GM18517 (cell line): ENCODE measurements around the gene NKAP.
"Not testable (repeated sequence)": the region's sequence is repeated elsewhere in the genome, so short reads cannot be mapped to it uniquely, and the experiment has no call there.

Experiments used
- ATAC-seq: cut with Tn5 transposase; IDR thresholded peaks from one replicate; pipeline ENCODE4 v1.9.1; 2021; ENCODE audit warnings: mild to moderate bottlenecking, moderate library complexity; ENCODE audit not compliant: unreplicated experiment

NKAP gene

DNA sequence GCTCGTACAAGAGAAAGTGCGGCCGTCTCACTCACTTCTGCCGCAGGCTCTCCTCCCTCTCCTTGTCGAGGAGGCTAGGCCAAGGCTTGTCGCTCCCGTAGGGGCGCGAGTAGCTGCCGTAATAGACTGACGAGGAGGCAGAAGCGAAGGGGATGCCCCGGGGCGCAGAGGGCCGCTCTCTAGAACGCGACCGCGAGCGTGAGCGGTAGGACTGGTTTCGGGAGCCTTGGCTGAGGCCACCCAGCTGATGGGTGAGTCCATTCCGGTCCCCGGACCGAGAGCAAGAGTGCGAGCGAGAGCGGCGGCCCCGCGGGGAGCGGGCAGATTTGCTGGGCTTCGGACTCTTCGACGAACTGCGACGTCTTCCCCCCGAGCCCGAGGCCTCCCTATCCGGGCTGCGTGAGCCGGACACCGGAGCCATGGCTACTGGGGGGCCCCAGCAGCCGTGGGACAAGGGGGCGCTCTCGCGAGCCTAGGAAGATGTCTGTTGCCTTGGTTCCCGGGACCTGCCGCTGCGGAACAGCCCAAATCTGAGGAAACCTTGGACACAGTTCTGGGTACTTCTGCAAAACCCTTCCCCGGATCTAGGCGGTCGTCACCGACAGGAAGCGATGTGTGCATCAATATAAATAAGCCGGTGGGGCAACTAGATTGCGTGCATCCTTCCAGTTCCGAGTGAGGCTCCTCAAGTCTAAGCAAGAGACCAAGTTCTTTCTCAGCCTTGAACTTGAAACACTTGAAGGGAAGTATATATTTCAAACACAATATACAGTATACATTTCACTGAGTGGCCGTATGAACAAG lies at the start of gene NKAP:
NKAP (minus strand) TSS at position 567 of the 804 bp plus-strand sequence; CDS start at position 421, 146 bp downstream.
- ATAC-seq, result peak; percentile 75

GRCh38 chrX:119991005-119991787 lies 47.6 kb upstream of the NKAP start:
- ATAC-seq, result no peak

DNA sequence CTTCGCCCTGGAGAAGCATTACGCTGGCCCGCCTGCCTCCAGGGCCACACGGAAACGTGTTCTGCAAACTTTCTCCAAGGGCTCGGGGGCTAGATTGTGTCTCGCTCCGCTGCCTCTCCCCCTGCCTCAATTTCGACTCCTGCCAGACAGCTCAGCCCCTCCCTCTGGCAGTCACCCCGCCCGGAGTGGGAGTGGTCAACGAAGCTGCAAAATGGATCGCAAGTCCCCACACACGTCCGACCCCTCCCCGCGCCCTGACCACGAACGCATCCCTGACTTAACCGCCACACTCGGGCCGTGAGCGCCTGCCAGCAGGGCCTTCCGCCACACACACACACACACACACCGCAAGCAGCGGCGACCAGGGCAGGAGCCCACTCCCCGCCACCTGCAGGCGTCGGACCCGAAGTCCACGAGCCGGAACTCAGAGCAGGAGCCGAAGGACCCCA lies 47.0 kb upstream of the NKAP start:
- no peak for ATAC-seq

GRCh38 chrX:119989905-119990555 lies 46.5 kb upstream of the NKAP start:
- ATAC-seq, result no peak

DNA sequence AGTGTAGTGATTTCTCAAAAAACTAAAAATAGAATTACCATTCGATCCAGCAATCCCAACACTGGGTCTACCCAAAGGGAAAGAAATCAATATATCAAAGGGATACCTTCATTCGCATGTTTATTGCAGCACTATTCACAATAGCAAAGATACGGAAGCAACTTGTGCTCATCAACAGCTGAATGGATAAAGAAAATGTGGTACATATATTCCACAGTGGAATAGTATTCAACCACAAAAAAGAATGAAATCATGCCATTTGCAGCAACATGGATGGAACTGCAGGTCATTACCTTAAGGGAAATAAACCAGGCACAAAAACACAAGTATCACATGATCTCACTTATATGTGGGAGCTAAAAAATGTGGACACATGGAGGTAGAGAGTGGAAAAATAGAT lies 42.7 kb upstream of the NKAP start:
- no peak for ATAC-seq

- no peak for ATAC-seq
Measured at GRCh38 chrX:119984652-119985051, 41.1 kb upstream of the NKAP start.

DNA sequence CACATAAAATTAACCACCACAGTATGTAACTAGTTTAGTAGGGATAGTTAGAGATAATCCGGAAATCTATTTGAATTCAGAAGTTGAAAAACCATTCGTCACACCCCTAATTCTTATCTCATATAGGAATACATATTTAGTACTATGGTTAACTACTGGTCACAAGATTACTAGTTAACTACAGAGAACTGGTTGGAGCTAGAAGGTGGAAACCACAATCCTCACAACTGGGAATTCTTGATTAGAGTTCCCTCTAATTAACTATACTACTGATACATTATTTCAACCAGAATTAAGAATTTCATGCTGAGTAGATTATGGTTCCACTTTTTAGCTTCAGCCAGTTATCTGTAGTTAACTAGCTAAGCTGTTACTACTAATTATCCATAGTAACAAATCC lies 39.9 kb upstream of the NKAP start:
- ATAC-seq, result no peak

- no peak for ATAC-seq
Measured at GRCh38 chrX:119982145-119982544, 38.6 kb upstream of the NKAP start.

DNA sequence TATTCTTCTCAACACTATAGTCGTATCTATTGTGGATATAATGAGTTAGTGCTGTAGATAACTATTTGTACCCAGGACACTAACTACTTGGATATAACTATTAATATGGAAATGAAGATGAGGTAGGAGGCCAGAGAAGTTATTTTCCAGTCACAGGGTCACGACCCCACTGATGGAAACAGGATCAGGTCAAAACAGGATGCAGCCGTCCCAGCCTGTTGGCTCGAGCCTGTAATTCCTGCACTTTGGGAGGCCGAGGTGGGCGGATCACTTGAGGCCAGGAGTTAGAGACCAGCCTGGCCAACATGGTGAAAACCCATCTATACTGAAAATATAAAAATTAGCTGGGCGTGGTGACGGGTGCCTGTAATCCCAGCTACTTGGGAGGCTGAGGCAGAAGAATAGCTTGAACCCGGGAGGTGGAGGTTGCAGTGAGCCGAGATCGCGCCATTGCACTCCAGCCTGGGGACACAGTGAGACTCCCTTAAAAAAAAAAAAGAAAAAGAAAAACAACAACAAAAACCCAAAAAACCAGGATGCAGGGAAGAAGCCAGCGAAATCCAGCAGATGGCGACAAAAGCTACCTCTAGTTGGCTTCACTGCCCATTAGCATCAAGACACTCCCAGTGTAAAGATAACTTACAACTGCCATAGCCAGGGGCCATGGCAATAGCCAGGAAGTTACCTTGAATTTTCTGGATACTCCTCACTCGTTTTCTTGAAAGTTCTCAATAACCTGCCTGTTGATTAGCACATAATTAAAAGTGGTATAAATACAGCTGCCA lies 37.9 kb upstream of the NKAP start:
- ATAC-seq, result no peak

DNA sequence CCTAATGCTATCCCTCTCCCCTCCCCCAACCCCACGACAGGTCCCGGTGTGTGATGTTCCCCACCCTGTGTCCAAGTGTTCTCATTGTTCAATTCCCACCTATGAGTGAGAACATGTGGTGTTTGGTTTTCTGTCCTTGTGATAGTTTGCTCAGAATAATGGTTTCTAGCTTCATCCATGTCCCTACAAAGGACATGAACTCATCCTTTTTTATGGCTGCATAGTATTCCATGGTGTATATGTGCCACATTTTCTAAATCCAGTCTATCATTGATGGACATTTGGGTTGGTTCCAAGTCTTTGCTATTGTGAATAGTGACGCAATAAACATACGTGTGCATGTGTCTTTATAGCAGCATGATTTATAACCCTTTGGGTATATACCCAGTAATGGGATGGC lies 33.6 kb upstream of the NKAP start:
- ATAC-seq, result not testable (repeated sequence)

GRCh38 chrX:119971184-119971583 lies 27.6 kb upstream of the NKAP start:
- no peak for ATAC-seq

GRCh38 chrX:119970574-119970973 lies 27.0 kb upstream of the NKAP start:
- no peak for ATAC-seq

- not testable (repeated sequence) for ATAC-seq
Measured at GRCh38 chrX:119966837-119967236, 23.3 kb upstream of the NKAP start.

GRCh38 chrX:119960625-119961024 lies 17.1 kb upstream of the NKAP start:
- ATAC-seq, result no peak

DNA sequence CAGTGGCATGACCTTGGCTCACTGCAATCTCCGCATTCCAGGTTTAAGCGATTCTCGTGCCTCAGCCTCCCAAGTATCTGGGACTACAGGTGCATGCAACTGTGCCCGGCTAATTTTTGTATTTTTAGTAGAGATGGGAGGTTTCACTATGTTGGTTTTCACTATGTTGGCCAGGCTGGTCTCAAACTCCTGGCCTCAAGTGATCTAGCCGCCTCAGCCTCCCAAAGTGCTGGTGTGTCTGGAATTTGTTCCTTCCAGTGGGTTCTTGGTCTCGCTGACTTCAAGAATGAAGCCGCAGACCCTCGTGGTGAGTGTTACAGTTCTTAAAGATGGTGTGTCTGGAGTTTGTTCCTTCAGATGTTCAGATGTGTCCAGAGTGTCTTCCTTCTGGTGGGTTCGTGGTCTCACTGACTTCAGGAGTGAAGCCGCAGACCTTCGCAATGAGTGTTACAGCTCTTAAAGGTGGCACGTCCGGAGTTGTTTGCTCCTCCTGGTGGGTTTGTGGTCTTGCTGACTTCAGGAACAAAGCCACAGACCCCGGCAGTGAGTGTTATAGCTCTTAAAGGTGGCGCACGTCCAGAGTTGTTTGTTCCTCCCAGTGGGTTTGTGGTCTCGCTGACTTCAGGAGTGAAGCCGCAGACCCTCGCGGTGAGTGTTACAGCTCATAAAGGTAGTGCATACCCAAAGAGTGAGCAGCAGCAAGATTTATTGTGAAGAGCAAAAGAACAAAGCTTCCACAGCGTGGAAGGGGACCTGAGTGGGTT lies 12.4 kb upstream of the NKAP start:
- not testable (repeated sequence) for ATAC-seq

DNA sequence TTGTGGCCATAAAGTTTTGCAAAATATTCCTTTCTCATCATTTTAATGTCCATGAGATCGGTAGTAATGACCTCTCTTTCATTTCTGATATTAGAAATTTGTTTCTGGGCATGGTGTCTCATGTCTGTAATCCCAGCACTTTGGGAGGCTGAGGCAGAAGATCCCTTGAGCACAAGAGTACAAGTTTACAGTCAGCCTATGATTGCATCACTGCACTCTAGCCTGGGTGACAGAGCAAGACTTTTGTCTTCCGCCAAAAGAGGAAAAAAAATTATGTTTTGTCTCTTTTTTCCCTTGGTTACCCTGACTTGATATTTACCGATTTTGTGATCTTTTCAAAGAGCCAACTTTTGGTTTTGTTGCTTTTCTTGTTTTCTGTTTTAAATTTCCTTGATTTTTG lies 10.8 kb upstream of the NKAP start:
- ATAC-seq, result no peak

DNA sequence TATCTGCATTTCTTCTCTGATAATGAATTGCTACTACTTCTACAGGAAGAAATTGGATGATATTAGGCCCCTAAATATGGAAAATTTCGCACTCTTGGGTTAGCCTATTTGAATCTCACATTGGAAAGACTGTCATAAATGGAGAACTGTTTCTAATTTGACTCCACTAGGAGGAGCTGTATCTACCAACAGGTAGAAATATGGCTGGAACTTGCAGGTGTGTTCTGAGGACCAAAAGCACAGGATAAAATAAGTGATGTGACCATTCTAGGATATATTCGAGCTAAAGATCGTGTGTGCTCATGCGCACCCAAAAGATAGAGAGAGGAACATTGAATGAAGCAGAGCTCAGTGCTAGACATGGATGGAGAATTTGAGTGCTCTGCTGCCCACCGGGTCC lies 4.8 kb upstream of the NKAP start:
- no peak for ATAC-seq

DNA sequence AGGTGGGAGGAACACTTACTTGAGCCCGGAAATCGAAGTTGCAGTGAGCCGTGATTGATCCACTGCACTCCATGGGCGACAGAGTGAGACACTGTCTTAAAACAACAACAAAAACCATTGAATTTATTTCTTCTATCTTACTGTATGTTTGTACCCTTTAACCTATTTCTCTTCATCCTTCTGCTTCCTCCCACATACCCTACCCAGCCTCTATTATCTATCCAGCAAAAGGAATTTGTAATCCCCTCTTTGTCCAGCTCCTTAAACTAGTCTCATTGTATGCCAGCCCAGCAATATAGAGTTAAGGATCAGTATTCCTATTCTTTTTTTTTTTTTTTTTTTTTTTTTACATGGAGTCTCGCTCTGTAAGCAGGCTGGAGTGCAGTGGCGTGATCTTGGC lies 1.9 kb upstream of the NKAP start:
- ATAC-seq, result no peak

GRCh38 chrX:119942831-119943184 lies 743 bp downstream of the NKAP start:
- no peak for ATAC-seq

- no peak for ATAC-seq
Measured at GRCh38 chrX:119942173-119942819, 1.3 kb downstream of the NKAP start.
